Hepatocyte (in vitro differentiated cells): ENCODE results near the gene SPATA32. TPM values are rescaled to one million over a fixed set of nuclear protein-coding genes. Genes with fewer than 3 reads are reported as not detected.
"Not testable (repeated sequence)": the region's sequence is repeated elsewhere in the genome, so short reads cannot be mapped to it uniquely, and the experiment has no call there.

Experiments used
- DNase-seq: peaks from one replicate; pipeline ENCODE4 v3.0.0-alpha.2; 2016; ENCODE audit warnings: low spot score
- H2AFZ ChIP-seq: fragments of 200-600 bp; sonication (generic); 2 replicates; pipeline ENCODE4 v1.6.0; 2016; ENCODE audit warnings: antibody characterized with exemption, mild to moderate bottlenecking
- H3K27ac ChIP-seq: fragments of 200-600 bp; sonication (generic); 2 replicates; pipeline ENCODE4 v1.5.1; 2016; ENCODE audit warnings: mild to moderate bottlenecking
- H3K27me3 ChIP-seq: fragments of 200-600 bp; sonication (generic); 2 replicates; pipeline ENCODE4 v1.6.1; 2016
- H3K36me3 ChIP-seq: fragments of 200-600 bp; sonication (generic); replicated peaks from 2 replicates; pipeline ENCODE4 v1.5.1; 2016; ENCODE audit warnings: low read depth; ENCODE audit not compliant: insufficient read depth
- H3K4me1 ChIP-seq: fragments of 200-600 bp; sonication (generic); 2 replicates; pipeline ENCODE4 v1.5.1; 2016; ENCODE audit warnings: mild to moderate bottlenecking, moderate library complexity; ENCODE audit not compliant: insufficient read depth
- H3K4me2 ChIP-seq: fragments of 200-600 bp; sonication (generic); 2 replicates; pipeline ENCODE4 v1.6.0; 2016
- H3K4me3 ChIP-seq: fragments of 200-600 bp; sonication (generic); 2 replicates; pipeline ENCODE4 v1.5.1; 2016; ENCODE audit warnings: mild to moderate bottlenecking
- H3K79me2 ChIP-seq: fragments of 200-600 bp; sonication (generic); 2 replicates; pipeline ENCODE4 v1.6.0; 2017; ENCODE audit warnings: mild to moderate bottlenecking
- H3K9me2 ChIP-seq: fragments of 200-600 bp; sonication (generic); replicated peaks from 2 replicates; pipeline ENCODE4 v1.6.0; 2017; ENCODE audit warnings: mild to moderate bottlenecking; ENCODE audit not compliant: insufficient read depth
- H3K9me3 ChIP-seq: fragments of 200-600 bp; sonication (generic); 2 replicates; pipeline ENCODE4 v1.5.1; 2016; ENCODE audit warnings: low read depth, mild to moderate bottlenecking
- H4K20me1 ChIP-seq: fragments of 200-600 bp; sonication (generic); 2 replicates; pipeline ENCODE4 v1.6.0; 2016; ENCODE audit warnings: mild to moderate bottlenecking; ENCODE audit not compliant: insufficient read depth, poor library complexity, severe bottlenecking
- EZH2 ChIP-seq: fragments of 200-600 bp; sonication (generic); IDR thresholded peaks from 2 replicates; pipeline ENCODE4 v1.6.1; 2016; ENCODE audit warnings: antibody characterized with exemption, mild to moderate bottlenecking, borderline replicate concordance
- EZH2phosphoT487 ChIP-seq: fragments of 200-600 bp; sonication (generic); IDR thresholded peaks from one replicate; pipeline ENCODE4 v1.6.1; 2018; ENCODE audit warnings: antibody characterized with exemption, mild to moderate bottlenecking, low read depth, moderate library complexity; ENCODE audit not compliant: unreplicated experiment, severe bottlenecking
- WGBS: methylation state at CpG from one replicate; pipeline ENCODE4 v1.1.6; 2016; ENCODE audit warnings: low lambda C conversion rate; ENCODE audit errors: missing lambda C conversion rate; 5-methylcytosine and 5-hydroxymethylcytosine counted together
- polyA plus RNA-seq: library from polyadenylated mRNA; unstranded; fragments of >200 nt; fragmentation: Nextera tagmentation; extraction: Ambion mirVana; gene quantifications from 2 replicates; pipeline ENCODE4 v1.2.1, GENCODE V29; 2016
- total RNA-seq: library from RNA; depleted of rRNA; stranded (reverse); fragments of >200 nt; gene quantifications from 2 replicates; pipeline ENCODE4 v1.2.3, GENCODE V29; 2014
- TF ChIP-seq, protein P1 (sequence below): fragments of 200-600 bp; sonication (generic); IDR thresholded peaks from 2 replicates; pipeline ENCODE4 v1.5.1; 2016; ENCODE audit warnings: antibody characterized with exemption, mild to moderate bottlenecking; ENCODE audit not compliant: poor library complexity

The SPATA32 gene
- total and polyA plus RNA-seq, 2 experiments from 2014 or later, result 0.31 TPM; not detected in 1

DNA sequence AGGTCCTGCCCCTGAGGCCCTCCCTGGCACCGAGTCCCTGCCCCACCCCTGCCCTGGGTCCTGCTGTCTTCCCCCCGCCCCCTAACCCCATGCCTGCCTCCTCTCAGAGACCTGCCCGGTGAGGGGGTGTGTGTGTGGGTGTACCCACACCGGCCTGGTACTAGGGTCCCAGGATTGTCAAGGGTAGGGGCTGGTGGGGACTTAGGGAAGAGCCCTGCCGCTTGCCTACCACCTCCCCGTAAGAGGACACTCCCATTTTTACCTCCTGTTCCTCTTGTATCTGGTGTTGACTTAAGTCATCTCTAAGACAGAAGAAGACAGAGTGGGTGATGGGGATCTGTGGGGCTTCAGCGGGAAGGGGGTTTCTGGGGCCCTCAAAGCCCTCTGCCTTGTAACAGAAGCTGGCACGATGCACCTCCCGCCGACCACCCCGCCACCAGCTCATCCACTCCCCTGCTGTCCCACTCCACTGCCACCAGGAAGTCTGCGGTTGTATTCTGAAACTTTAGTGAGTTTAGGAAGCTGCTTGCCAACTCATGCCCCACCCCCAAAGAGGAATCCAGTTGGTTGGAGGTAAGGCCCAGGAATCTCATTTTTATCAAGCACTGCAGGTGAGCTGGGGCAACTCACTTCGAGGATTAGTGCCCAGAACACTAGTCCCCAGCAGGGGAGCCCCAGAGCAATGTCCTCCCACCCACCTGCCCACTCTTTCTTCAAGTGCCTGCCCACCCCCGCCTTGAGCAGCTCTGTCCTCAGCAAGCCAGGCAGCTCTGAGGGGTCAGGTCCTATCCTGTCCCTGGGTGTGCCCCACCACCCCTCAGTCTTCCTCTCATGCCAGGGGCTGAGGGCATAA is 5.6 kb downstream of the SPATA32 start:
- Histone ChIP-seq H3K4me3 (no peak overlapping the region), H3K4me2 (no peak overlapping the region), H4K20me1 (no peaks in the 10 kb centered on the region)

DNA sequence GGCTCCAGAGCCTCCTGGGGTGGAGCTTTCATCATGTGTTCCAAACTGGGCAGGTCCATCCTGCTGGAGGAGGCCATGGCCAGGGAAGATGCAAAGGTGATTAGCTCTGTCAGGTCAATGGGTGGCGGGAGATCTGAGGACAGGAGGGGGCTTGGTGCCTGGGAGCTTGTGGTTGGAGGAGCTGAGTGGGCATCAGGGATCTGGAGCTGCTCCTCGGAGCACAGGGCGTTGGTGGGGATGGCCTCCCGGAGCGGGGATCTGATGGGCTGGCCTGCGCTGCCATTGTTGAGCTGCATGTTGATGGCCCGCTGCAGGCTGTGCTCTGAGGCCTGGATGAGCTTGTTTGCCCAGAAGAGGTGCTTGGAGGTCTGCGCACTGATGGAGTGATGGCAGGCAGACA is 6.5 kb downstream of the SPATA32 start:
- H3K36me3 ChIP-seq, result no peaks in the 10 kb centered on the region
- 96% methylated on average over 8 of the region's 8 CpGs for WGBS
- no peak for TF ChIP-seq EZH2
- TF ChIP-seq EZH2phosphoT487, result no peak
- TF ChIP-seq, protein P1, sequence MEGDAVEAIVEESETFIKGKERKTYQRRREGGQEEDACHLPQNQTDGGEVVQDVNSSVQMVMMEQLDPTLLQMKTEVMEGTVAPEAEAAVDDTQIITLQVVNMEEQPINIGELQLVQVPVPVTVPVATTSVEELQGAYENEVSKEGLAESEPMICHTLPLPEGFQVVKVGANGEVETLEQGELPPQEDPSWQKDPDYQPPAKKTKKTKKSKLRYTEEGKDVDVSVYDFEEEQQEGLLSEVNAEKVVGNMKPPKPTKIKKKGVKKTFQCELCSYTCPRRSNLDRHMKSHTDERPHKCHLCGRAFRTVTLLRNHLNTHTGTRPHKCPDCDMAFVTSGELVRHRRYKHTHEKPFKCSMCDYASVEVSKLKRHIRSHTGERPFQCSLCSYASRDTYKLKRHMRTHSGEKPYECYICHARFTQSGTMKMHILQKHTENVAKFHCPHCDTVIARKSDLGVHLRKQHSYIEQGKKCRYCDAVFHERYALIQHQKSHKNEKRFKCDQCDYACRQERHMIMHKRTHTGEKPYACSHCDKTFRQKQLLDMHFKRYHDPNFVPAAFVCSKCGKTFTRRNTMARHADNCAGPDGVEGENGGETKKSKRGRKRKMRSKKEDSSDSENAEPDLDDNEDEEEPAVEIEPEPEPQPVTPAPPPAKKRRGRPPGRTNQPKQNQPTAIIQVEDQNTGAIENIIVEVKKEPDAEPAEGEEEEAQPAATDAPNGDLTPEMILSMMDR, result no peak

More for the DNA sequence above, 5.6 kb downstream of the SPATA32 start:
- Histone ChIP-seq H3K36me3 (no peaks in the 10 kb centered on the region), H3K27me3 (no peaks in the 10 kb centered on the region), H3K9me3 (no peaks in the 10 kb centered on the region), H2AFZ (no peak overlapping the region), H3K79me2 (no peaks in the 10 kb centered on the region), H3K27ac (no peak overlapping the region), H3K9me2 (no peaks in the 10 kb centered on the region), H3K4me1 (no peaks in the 10 kb centered on the region)
- no peak for DNase-seq
- 80% methylated on average over 12 of the region's 14 CpGs for WGBS
- no peak for TF ChIP-seq EZH2
- TF ChIP-seq, protein P1, result no peak
- TF ChIP-seq EZH2phosphoT487, result no peak

DNA sequence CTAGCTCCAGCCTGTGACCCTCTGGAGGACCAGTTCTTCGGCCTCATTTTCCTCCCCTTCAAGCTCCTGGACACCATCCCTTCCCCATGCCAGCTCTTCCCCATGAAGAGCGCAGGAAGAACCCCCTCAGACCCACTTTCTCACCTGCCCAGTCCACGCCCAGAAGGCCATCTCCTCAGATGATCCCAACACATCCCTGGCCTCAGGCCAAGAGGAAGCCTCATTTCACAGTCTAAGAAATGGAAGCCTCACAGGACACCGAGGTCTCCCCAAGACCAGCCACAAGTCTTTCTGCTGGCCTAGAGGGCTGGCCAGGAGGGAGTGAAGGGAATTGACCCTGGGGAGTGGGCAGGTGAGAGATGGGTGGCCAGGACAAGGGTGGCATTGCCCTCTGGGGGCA is 8.0 kb downstream of the SPATA32 start:
- Histone ChIP-seq H3K79me2 (peaks cover 2% of the 10 kb centered on the region), H3K36me3 (no peaks in the 10 kb centered on the region), H3K4me3 (no peak overlapping the region), H3K9me2 (no peaks in the 10 kb centered on the region), H3K27ac (no peak overlapping the region), H2AFZ (no peak overlapping the region), H3K4me1 (peaks cover 1% of the 10 kb centered on the region), H3K9me3 (no peaks in the 10 kb centered on the region), H3K27me3 (no peaks in the 10 kb centered on the region), H4K20me1 (no peaks in the 10 kb centered on the region), H3K4me2 (no peak overlapping the region)
- WGBS, result 97% methylated on average over 4 of the region's 4 CpGs
- DNase-seq, result no peak
- no peak for TF ChIP-seq EZH2phosphoT487
- no peak for TF ChIP-seq EZH2
- TF ChIP-seq, protein P1, result no peak

More for the DNA sequence above, 6.5 kb downstream of the SPATA32 start:
- Histone ChIP-seq H3K27me3 (no peaks in the 10 kb centered on the region), H3K9me3 (no peaks in the 10 kb centered on the region), H4K20me1 (no peaks in the 10 kb centered on the region), H3K79me2 (no peaks in the 10 kb centered on the region), H3K4me1 (no peaks in the 10 kb centered on the region), H2AFZ (no peak overlapping the region), H3K4me3 (no peak overlapping the region), H3K9me2 (no peaks in the 10 kb centered on the region), H3K4me2 (no peak overlapping the region), H3K27ac (no peak overlapping the region)
- DNase-seq, result no peak

DNA sequence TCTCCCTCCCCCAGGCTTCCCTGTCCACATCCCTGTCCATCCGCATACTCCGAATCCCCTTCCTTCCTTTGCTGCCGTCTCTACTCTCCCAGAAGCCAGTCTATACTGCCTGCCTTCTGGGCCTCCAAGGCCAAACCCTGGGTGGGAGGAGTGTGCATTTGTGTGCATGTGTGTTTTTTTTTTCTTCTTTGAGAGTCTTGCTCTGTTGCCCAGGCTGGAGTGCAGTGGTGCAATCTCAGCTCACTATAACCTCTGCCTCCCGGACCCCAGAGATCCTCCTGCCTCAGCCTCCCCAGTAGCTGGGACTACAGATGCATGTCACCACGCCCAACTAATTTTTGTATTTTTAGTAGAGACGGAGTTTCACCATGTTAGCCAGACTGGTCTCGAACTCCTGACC is 8.7 kb downstream of the SPATA32 start:
- not testable (repeated sequence) for H4K20me1 ChIP-seq, H3K79me2 ChIP-seq, H3K27me3 ChIP-seq, H3K36me3 ChIP-seq, DNase-seq, H3K4me3 ChIP-seq, H2AFZ ChIP-seq, H3K9me2 ChIP-seq, H3K4me2 ChIP-seq, H3K9me3 ChIP-seq, H3K4me1 ChIP-seq, H3K27ac ChIP-seq
- 94% methylated on average over 7 of the region's 7 CpGs for WGBS
